Kasumi-1 (cell line): Measurements from ENCODE around the gene SASH1.
A peak's percentile ranks its signal among the peaks of the same experiment; 100 is the strongest.

ENCODE experiments used
- DNase-seq, 2 experiments: peaks; one replicate each; lab custom pipeline; 2025; lab: John Stamatoyannopoulos, UW

SASH1 gene

GRCh38 chr6:148435386-148435785 lies 92.7 kb downstream of the SASH1 start:
- no peak for DNase-seq

DNA sequence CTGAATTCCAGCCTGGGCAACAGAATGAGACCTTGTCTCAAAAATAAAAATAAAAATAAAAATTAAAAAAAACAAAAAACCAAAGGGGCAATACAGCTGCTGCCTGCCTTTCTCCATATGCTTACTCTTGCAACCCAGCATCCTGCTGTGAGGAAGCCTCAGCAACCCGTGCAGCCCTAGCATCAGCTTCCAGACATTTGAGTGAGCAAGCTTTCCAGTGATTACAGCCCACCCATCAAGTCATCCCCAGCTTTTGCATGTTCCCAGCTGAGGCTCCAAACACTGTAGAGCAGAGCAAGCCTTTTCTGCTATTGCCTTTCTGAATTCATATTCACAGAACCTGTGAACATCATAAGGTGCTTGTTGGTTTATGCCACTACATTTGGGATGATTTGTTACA lies 93.8 kb downstream of the SASH1 start:
- no peak for DNase-seq

DNA sequence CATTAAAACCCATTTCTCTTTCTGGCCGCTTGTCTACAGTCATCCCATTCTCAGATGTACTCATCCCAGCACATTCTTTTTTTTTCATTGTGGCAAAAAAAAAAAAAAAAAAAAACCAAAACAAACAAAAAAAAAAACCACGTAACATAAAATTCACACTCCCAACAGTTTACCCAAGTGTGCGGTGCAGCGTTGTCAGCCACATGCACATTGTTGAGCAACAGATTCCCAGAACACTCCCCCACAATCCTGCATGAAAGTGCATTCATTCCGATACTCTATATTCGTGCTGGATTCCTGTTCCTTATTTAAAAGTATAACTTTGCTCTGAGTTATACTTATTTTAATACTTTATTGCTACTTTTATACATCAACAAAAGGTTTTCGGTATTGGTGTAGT lies 96.0 kb downstream of the SASH1 start:
- DNase-seq = no peak

DNA sequence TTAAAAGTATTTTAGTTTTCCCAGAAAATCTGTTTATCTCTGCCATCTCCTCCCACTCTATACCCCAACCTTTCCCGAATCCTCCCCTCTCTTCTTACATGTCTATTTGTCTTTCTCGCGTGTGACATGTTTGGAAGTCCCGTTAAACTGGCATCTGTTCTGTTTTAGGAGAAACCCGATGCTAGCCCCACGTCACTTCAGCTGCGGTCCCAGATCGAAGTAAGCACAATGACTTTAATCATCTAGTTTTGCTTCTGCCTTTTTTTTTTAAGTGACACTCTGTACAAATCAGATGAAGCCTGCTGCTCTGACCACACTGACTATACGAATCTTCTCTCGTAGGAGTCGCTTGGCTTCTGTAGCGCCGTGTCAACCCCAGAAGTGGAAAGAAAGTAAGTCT lies 97.4 kb downstream of the SASH1 start:
- no peak for DNase-seq

- no peak for DNase-seq
These were observed 98.3 kb downstream of the SASH1 start for GRCh38 chr6:148440877-148441453.

DNA sequence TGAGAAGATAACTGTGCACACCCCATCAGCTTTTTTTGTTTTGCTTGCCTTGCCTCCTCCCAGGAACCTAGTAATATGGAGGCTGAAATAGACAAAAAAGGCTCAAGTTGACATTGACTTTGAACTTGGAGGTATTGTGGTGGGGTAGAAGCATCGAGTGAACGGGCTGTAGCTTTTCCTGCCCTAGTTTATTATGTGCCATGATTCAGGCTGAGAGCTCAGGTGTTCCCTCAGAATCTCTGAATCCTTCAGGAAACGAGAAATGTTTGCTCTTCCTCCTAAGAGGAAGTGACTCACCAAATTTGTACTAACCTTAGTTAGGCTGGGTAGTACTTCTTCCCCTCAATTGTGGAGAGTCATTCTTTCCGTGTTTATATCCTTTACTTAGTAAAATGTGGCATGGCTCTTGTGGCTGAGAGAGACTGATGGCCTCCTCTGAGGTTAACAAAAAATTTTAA lies 98.8 kb downstream of the SASH1 start:
- peak; percentile 25 to 32 for DNase-seq

- no peak for DNase-seq
These were observed 101.3 kb downstream of the SASH1 start for GRCh38 chr6:148443798-148444560.

DNA sequence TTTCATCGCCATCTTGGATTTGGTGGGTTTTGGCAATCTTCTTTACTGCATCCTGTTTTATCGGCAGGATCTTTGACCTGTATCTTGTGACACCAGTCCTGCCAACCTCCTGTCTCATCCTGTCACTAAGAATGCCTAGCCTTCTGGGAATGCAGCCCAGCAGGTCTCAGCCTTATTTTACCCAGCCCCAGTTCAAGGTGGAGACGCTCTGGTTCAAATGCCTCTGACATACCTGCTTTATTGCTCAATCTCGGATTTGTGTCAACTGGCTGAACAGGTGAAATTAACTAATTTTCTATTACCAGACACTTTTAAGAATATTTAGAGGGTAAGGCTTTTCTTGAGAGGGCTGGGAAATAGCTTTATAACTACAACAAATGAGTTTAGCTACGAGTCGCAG lies 102.5 kb downstream of the SASH1 start:
- DNase-seq = no peak

DNA sequence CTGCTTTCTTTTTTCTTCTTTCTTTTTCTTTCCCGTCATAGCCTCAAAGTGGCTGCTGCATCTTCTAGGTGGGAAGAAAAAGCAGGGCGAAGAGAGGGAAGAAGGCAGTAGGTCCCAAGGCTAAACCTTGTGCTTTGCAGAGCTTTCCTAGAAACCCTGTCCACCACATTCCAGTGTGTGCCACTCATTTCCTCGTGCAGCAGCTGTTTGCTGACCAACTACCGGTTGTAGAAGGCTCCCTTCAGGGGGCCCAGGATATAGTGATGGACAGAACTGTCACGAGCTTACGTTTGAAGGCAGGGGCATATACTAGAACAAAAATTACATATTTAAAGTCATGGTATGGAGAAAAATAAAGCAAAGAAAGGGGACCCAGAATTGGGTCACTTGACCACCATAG lies 103.0 kb downstream of the SASH1 start:
- no peak for DNase-seq

DNA sequence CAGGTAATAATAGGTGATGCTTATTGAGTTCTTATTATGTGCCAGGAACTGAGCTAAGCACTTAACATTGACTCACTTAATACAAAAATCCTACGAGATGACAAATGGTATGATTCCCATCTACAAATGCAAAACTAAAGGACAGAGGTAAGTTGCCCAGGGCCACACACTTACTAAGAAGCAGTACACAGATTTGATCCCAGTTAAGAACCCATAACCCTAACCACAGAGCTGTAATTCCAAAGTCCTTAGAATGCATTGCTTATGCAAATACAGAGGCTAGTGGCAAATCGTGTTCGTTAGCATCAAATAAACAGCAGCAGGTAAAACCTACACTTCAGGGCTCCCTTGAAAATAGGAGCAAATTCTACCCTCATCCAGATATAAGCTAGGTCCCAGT lies 104.0 kb downstream of the SASH1 start:
- DNase-seq = no peak

- no peak for DNase-seq
These were observed 105.0 kb downstream of the SASH1 start for GRCh38 chr6:148447521-148448230.

- DNase-seq = no peak
These were observed 105.9 kb downstream of the SASH1 start for GRCh38 chr6:148448369-148449012.

DNA sequence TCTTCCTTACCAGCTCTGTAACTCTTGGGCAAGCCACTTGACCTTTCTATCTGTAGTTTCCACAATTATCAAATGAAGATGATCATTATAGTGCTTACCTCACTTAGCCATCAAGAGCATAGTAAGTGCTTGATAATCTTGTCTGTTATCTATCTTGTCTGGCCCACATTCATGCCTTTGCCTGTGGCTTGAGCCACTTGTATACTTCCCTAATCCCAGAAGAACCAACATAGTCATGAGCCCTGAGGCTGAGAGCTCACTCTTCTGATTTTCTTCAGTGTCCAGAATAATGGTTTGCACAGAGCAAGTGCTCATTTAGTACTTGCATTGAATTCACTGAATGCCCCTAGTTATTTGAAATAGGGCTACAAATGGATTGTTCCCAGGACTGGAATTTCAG lies 108.2 kb downstream of the SASH1 start:
- DNase-seq = no peak

- no peak for DNase-seq
These were observed 109.1 kb downstream of the SASH1 start for GRCh38 chr6:148451690-148452089.

- no peak for DNase-seq
These were observed 110.2 kb downstream of the SASH1 start for GRCh38 chr6:148452876-148453275.

GRCh38 chr6:148453906-148454305 lies 111.3 kb downstream of the SASH1 start:
- no peak for DNase-seq

GRCh38 chr6:148455225-148455624 lies 112.6 kb downstream of the SASH1 start:
- no peak for DNase-seq

DNA sequence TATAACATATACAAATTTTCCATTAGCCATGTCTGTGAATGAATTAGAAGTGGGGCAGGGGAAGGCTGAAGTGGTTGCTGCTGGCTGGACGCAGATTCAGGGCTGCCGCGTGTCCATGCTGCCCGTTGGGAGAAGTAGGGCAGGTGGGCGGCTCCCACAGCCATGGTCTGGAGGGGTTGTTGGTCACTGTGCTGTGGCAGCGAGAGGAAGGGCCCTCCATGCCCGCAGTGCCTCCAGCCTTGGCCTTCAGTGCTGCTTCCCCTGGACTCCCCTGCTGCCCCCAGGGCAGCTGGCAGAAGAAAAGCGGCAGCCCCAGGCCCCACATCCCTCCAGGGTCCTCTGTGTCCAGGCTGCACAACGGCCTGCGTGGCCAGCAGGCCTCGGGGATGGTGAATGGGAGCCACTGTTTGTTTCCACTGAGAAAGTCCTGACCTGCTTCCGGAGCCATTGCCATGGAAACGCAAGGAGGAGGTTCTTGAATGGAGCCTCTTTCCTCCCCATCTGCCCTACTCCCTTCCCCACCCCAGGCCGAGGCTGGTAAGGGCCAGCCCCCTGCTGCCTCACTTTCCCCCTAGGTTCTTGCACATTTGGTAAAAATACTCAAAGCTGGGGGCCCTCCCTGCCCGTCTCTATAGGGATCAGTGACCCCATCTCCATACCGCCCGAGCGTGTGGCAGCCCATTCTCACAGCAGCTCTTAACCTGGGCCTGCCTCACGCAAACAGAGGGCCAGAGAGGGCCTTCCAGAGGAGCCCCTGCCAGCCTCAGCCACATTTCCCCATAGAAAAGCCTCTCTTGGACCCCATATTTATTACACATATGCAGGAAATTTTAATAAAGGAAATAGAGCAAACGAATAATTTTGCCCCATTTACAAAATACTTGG lies 113.3 kb downstream of the SASH1 start:
- DNase-seq = no peak

GRCh38 chr6:148457137-148457842 lies 114.7 kb downstream of the SASH1 start:
- DNase-seq = no peak

- no peak for DNase-seq
These were observed 115.2 kb downstream of the SASH1 start for GRCh38 chr6:148457843-148458159.

GRCh38 chr6:148459238-148459637 lies 116.6 kb downstream of the SASH1 start:
- DNase-seq = no peak
